Loucy (cell line): ENCODE measurements around the gene FBXO36.

Source experiments
- EZH2phosphoT487 ChIP-seq: fragments of 200-600 bp; IDR thresholded peaks from 2 replicates; pipeline ENCODE4 v1.6.1; 2018; ENCODE audit warnings: antibody characterized with exemption, mild to moderate bottlenecking, moderate library complexity, borderline replicate concordance
- TF ChIP-seq, protein P1 (sequence below): fragments of 200-600 bp; sonication (generic); conservative IDR thresholded peaks from 2 replicates; pipeline ENCODE4 v1.5.1; 2014; ENCODE audit warnings: mild to moderate bottlenecking, antibody characterized with exemption, low read length

DNA sequence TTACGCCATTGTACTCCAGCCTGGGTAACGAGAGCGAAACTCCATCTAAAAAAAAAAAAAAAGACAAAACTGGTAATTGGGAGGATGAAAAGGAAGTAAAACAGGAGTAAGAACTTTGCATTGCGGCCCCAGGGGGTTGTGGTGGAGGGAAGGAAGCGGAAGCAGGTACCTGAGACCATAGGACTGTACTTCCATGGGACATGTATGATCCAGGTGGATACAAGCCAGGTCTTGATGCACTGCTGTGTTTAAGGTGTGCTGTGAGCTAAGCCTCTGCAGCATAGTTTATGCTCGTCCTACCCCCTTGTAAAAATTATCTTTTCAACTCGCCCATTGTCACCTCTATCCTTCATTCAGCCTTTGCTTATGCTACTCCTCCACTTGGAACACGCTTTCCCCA, 23.7 kb downstream of the FBXO36 start:
- TF ChIP-seq, protein P1, sequence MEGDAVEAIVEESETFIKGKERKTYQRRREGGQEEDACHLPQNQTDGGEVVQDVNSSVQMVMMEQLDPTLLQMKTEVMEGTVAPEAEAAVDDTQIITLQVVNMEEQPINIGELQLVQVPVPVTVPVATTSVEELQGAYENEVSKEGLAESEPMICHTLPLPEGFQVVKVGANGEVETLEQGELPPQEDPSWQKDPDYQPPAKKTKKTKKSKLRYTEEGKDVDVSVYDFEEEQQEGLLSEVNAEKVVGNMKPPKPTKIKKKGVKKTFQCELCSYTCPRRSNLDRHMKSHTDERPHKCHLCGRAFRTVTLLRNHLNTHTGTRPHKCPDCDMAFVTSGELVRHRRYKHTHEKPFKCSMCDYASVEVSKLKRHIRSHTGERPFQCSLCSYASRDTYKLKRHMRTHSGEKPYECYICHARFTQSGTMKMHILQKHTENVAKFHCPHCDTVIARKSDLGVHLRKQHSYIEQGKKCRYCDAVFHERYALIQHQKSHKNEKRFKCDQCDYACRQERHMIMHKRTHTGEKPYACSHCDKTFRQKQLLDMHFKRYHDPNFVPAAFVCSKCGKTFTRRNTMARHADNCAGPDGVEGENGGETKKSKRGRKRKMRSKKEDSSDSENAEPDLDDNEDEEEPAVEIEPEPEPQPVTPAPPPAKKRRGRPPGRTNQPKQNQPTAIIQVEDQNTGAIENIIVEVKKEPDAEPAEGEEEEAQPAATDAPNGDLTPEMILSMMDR: no peak
- TF ChIP-seq EZH2phosphoT487: no peak
